ENCODE measurements around the gene F5.

DNA sequence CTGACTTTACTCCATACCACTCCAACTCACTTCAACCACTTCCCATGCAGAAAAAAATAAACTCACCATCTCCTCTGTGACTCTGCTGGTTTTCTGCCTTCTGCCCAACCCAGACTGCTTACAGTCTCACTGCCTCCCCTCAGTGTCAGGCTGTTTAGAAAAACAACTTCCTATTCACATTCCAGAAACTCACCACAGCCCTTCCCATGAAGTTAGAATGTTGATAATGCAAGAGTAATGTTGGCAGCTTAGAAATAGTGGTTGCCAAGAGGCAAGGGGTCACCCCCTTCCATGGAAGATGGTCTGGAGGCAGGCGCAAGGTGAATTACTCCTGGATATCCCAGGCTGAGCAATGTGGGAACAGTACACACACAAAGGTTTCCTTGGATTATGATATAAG is 43.7 kb upstream of the F5 start, which contains the start of gene SELP:
- TF ChIP-seq CTCF (IDR thresholded peaks at IDR 0.05), result no peak
- no peak for TF ChIP-seq POLR2A (IDR thresholded peaks at IDR 0.05)
